H1 (cell line): ENCODE results near the gene NUFIP2. TPM values are rescaled to one million over a fixed set of nuclear protein-coding genes. Genes with fewer than 3 reads are reported as not detected.

Source experiments
- CTCF ChIA-PET: fragments of 300-600 bp; sonication (Branson Sonifier 250); formaldehyde crosslinking; loops from one replicate; lab custom pipeline; 2021; ENCODE audit not compliant: partially characterized antibody; lab: Charles Lee
- POLR2A ChIA-PET: fragments of 300-600 bp; sonication (Branson Sonifier 250); formaldehyde crosslinking; loops from one replicate; lab custom pipeline; 2021; ENCODE audit warnings: inconsistent platforms; ENCODE audit not compliant: partially characterized antibody; lab: Charles Lee
- DNase-seq, 2 experiments: peaks; one replicate each; pipeline versions ENCODE4 v3.0.0 to v3.0.0-alpha.2; 2010 to 2022; ENCODE audit warnings: low spot score in 2 of 2, low read depth in 1 of 2, mixed read lengths in 1 of 2
- FAIRE-seq: peaks from 2 replicates; lab custom pipeline; 2011; peaks lifted over from hg19 to GRCh38; lab: Jason Lieb, UNC
- H2AFZ ChIP-seq: 2 replicates; pipeline ENCODE4 v1.8.1; 2012; ENCODE audit warnings: low read length, inconsistent platforms
- H2AK5ac ChIP-seq: 2 replicates; pipeline ENCODE4 v1.6.1; 2013; ENCODE audit warnings: low read depth, low read length
- H2BK120ac ChIP-seq: replicated peaks from 2 replicates; pipeline ENCODE3; 2013; ENCODE audit warnings: low read depth, low read length, inconsistent platforms
- H2BK12ac ChIP-seq: 2 replicates; pipeline ENCODE4 v1.6.1; 2013; ENCODE audit warnings: low read depth, low read length
- H2BK15ac ChIP-seq: 2 replicates; pipeline ENCODE4 v1.6.1; 2013; ENCODE audit warnings: low read length
- H2BK20ac ChIP-seq: 2 replicates; pipeline ENCODE4 v1.6.1; 2013; ENCODE audit warnings: low read length
- H2BK5ac ChIP-seq: 2 replicates; pipeline ENCODE4 v1.6.1; 2013; ENCODE audit warnings: low read depth, low read length
- H3K14ac ChIP-seq: 2 replicates; pipeline ENCODE4 v1.6.1; 2013; ENCODE audit warnings: inconsistent platforms; ENCODE audit not compliant: insufficient read length
- H3K18ac ChIP-seq: 2 replicates; pipeline ENCODE4 v1.6.1; 2013; ENCODE audit warnings: low read length; ENCODE audit errors: extremely low read depth
- H3K23ac ChIP-seq: 2 replicates; pipeline ENCODE4 v1.6.1; 2013; ENCODE audit warnings: inconsistent platforms; ENCODE audit not compliant: insufficient read length
- H3K23me2 ChIP-seq: 2 replicates; pipeline ENCODE4 v1.6.1; 2013; ENCODE audit warnings: low read depth, low read length
- H3K27ac ChIP-seq: 2 replicates; pipeline ENCODE4 v1.6.1; 2011; ENCODE audit warnings: low read depth, low read length, inconsistent platforms
- H3K27me3 ChIP-seq, 4 experiments: replicated peaks in 1 of 4; 1 replicate in 1 of 4; 2 replicates in 3 of 4; pipeline versions ENCODE4 v1.6.1 to v1.8.1; 2011 to 2013; ENCODE audit warnings: low read length in 3 of 4, mild to moderate bottlenecking in 3 of 4, inconsistent platforms in 2 of 4, mixed read lengths in 2 of 4, moderate library complexity in 1 of 4; ENCODE audit not compliant: control insufficient read depth in 3 of 4, insufficient read depth in 3 of 4; ENCODE audit errors: extremely low read depth in 1 of 4
- H3K36me3 ChIP-seq, 4 experiments: 2 replicates each; pipeline versions ENCODE4 v1.6.1 to v1.8.1; 2011 to 2013; ENCODE audit warnings: mild to moderate bottlenecking in 4 of 4, low read length in 3 of 4, moderate library complexity in 2 of 4, control low read depth in 1 of 4, inconsistent platforms in 1 of 4; ENCODE audit not compliant: insufficient read depth in 4 of 4, control insufficient read depth in 2 of 4
- H3K4ac ChIP-seq: replicated peaks from 2 replicates; pipeline ENCODE3; 2013; ENCODE audit warnings: low read length, low read depth, mixed read lengths, inconsistent platforms; ENCODE audit not compliant: insufficient read length
- H3K4me1 ChIP-seq, 4 experiments: replicated peaks in 1 of 4; 1 replicate in 1 of 4; 2 replicates in 3 of 4; pipeline versions ENCODE4 v1.6.1 to v1.8.1; 2011 to 2013; ENCODE audit warnings: low read length in 3 of 4, inconsistent platforms in 2 of 4, mixed read lengths in 1 of 4; ENCODE audit not compliant: insufficient read depth in 4 of 4, control insufficient read depth in 3 of 4
- H3K4me2 ChIP-seq, 2 experiments: 2 replicates each; pipeline versions ENCODE4 v1.6.1 to v1.8.1; 2011 to 2013; ENCODE audit warnings: low read depth in 2 of 2, low read length in 2 of 2, control low read depth in 1 of 2, inconsistent platforms in 1 of 2, mild to moderate bottlenecking in 1 of 2; ENCODE audit not compliant: insufficient read depth in 1 of 2
- H3K4me3 ChIP-seq, 4 experiments: fragments of 200-600, 300-600 bp in 1 of 4; sonication (generic), shearing (Covaris generic), sonication (Bioruptor Twin) in 1 of 4; 2 replicates each; pipeline versions ENCODE4 v1.5.1 to v1.8.1; 2011 to 2016; ENCODE audit warnings: low read length in 4 of 4, low read depth in 3 of 4, control low read depth in 2 of 4, inconsistent platforms in 2 of 4, mild to moderate bottlenecking in 2 of 4, mixed read lengths in 1 of 4, moderate library complexity in 1 of 4; ENCODE audit not compliant: insufficient read depth in 2 of 4; ENCODE audit errors: extremely low read depth in 1 of 4
- H3K56ac ChIP-seq: replicated peaks from 2 replicates; pipeline ENCODE3; 2013; ENCODE audit warnings: low read depth, mild to moderate bottlenecking, mixed read lengths, low read length, inconsistent platforms; ENCODE audit not compliant: insufficient read length
- H3K79me1 ChIP-seq: 2 replicates; pipeline ENCODE4 v1.6.1; 2013; ENCODE audit warnings: low read depth, low read length, control low read depth
- H3K79me2 ChIP-seq, 2 experiments: 2 replicates each; pipeline versions ENCODE4 v1.6.1 to v1.8.1; 2012 to 2013; ENCODE audit warnings: low read length in 2 of 2, mild to moderate bottlenecking in 2 of 2, inconsistent platforms in 1 of 2; ENCODE audit not compliant: insufficient read depth in 2 of 2, control insufficient read depth in 1 of 2
- H3K9ac ChIP-seq, 4 experiments: replicated peaks in 1 of 4; 1 replicate in 1 of 4; 2 replicates in 3 of 4; pipeline versions ENCODE4 v1.6.1 to v1.8.1; 2011 to 2013; ENCODE audit warnings: low read depth in 3 of 4, low read length in 3 of 4, control low read depth in 2 of 4, mild to moderate bottlenecking in 2 of 4, moderate library complexity in 2 of 4, inconsistent platforms in 1 of 4; ENCODE audit errors: extremely low read depth in 1 of 4
- H3K9me3 ChIP-seq, 2 experiments: 2 replicates each; pipeline versions ENCODE4 v1.6.1 to v1.8.1; 2012 to 2013; ENCODE audit warnings: mild to moderate bottlenecking in 2 of 2, moderate library complexity in 2 of 2, control low read depth in 1 of 2, inconsistent platforms in 1 of 2, low read depth in 1 of 2, low read length in 1 of 2, mixed read lengths in 1 of 2; ENCODE audit not compliant: insufficient read depth in 2 of 2
- H4K20me1 ChIP-seq, 2 experiments: replicated peaks in 1 of 2; 2 replicates each; pipeline versions ENCODE3 to v1.8.1; 2011 to 2013; ENCODE audit warnings: inconsistent platforms in 2 of 2, low read length in 2 of 2, mild to moderate bottlenecking in 1 of 2; ENCODE audit not compliant: insufficient read depth in 2 of 2, control insufficient read depth in 1 of 2
- H4K5ac ChIP-seq: 2 replicates; pipeline ENCODE4 v1.6.1; 2013; ENCODE audit warnings: low read length, low read depth, mixed read lengths, inconsistent platforms; ENCODE audit not compliant: insufficient read length
- H4K8ac ChIP-seq: 2 replicates; pipeline ENCODE4 v1.8.0; 2013; ENCODE audit warnings: mild to moderate bottlenecking, moderate library complexity, low read length, inconsistent platforms; ENCODE audit not compliant: insufficient read depth; ENCODE audit errors: extremely low read depth
- H4K91ac ChIP-seq: replicated peaks from 2 replicates; pipeline ENCODE3; 2013; ENCODE audit warnings: low read length, mixed read lengths, inconsistent platforms; ENCODE audit not compliant: insufficient read length
- HDAC2 ChIP-seq, 2 experiments: fragments of 300-600 bp in 1 of 2; sonication (generic) in 1 of 2; IDR thresholded peaks; 2 replicates each; pipeline ENCODE4 v1.6.1; 2011 to 2012; ENCODE audit warnings: low read depth in 2 of 2, low read length in 2 of 2, mild to moderate bottlenecking in 2 of 2, moderate library complexity in 2 of 2, borderline replicate concordance in 1 of 2, inconsistent platforms in 1 of 2
- KDM1A ChIP-seq: fragments of 200-600, 300-600 bp; sonication (generic); IDR thresholded peaks from 2 replicates; pipeline ENCODE4 v1.7.1; 2016; ENCODE audit warnings: mild to moderate bottlenecking, low read length, borderline replicate concordance
- NRF1 ChIP-seq: IDR thresholded peaks from 2 replicates; pipeline ENCODE4 v1.6.1; 2011; ENCODE audit warnings: mild to moderate bottlenecking, low read depth, low read length, improper control_type of control experiment
- WGBS, 2 experiments: shearing (Covaris generic) in 1 of 2; methylation state at CpG; one replicate each; pipeline versions ENCODE4 v1.1.6 to v1.1.7; 2013 to 2015; ENCODE audit warnings: low lambda C conversion rate in 2 of 2, mixed read lengths in 2 of 2, inconsistent platforms in 1 of 2, low coverage in 1 of 2, missing lambda C conversion rate in 1 of 2; ENCODE audit not compliant: insufficient replicate concordance in 2 of 2, insufficient coverage in 1 of 2, insufficient read length in 1 of 2; ENCODE audit errors: extremely low coverage in 1 of 2, missing lambda C conversion rate in 1 of 2; 5-methylcytosine and 5-hydroxymethylcytosine counted together
- polyA plus RNA-seq, 7 experiments: library from polyadenylated mRNA; depleted of rRNA in 3 of 7; stranded (reverse) in 5 of 7; unstranded in 2 of 7; fragments of >200 nt in 5 of 7; fragments of 200-250 nt in 2 of 7; gene quantifications; 1 replicate in 5 of 7; 2 replicates in 1 of 7; 4 replicates in 1 of 7; pipeline versions ENCODE4 v1.2.1 to v1.2.3, GENCODE V29; 2011 to 2013; ENCODE audit warnings: missing spikeins in 2 of 7, mixed read lengths in 2 of 7
- total RNA-seq: library from RNA; stranded (reverse); fragmentation: NEBNext Ultra II Directional; extraction: Animal tissue kit (Norgen Biotek cat#: 25700); gene quantifications from 2 replicates; pipeline ENCODE4 v1.2.1, GENCODE V29; 2021

The NUFIP2 gene
- total and polyA plus RNA-seq, 2 of the 8 experiments (the other 6 are each of a cell fraction or from before 2014, with no cell fraction given), result 65.9 to 118 TPM

DNA sequence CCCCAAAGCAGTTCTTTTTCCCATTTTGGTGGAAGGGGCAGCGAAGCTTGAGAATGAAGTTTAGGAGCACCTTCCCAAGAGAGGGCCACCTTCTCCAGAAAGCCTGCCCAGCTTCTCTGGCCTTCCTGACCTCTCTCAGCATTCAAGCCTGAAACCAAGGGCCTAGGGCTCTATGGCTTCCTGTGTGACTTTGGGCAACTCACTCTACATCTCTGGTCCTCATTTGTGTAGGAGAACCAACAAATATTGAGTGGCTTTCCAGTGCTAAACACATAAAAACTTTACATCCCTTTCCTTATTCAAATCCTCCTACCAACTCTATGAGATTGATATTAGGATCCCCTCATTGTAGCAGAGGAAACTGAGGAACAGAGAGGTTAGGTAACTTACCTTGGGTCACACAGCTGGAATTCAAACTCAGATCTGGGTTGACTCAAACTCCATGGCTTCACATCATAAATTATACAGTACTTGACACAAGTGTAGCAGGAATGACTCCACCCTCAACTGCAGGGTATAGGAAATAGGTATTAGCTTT lies 81.8 kb downstream of the NUFIP2 start:
- POLR2A ChIA-PET, result interaction anchor here (0.6 kb wide), 1 partner anchor 64 kb away, joined by 3 read pairs; no protein-coding TSS in a partner anchor
- no peaks in the 10 kb centered on the region for H4K20me1 ChIP-seq
- H3K4ac ChIP-seq, result no peak overlapping the region
- no peak overlapping the region for H4K8ac ChIP-seq
- no peak overlapping the region for H3K4me2 ChIP-seq
- no peaks in the 10 kb centered on the region for H3K79me1 ChIP-seq
- H3K27me3 ChIP-seq, result no peaks in the 10 kb centered on the region
- no peak overlapping the region for H2AK5ac ChIP-seq
- H3K9me3 ChIP-seq, result no peaks in the 10 kb centered on the region
- 100% methylated on average over 1 of the region's 1 CpG; no CpG with 5 or more reads in 1 of the 2 experiments for WGBS, 2 experiments
- no peak overlapping the region for H3K14ac ChIP-seq
- H3K79me2 ChIP-seq, result no peaks in the 10 kb centered on the region
- no peak overlapping the region for H3K27ac ChIP-seq
- CTCF ChIA-PET, result interaction anchor here (0.6 to 18.3 kb wide), 10 partner anchors 8 to 280 kb away, joined by 3 to 333 read pairs (median 5); partner anchors contain the start of gene MYO18A
- no peak overlapping the region for H4K91ac ChIP-seq
- no peak overlapping the region for H4K5ac ChIP-seq
- no peaks in the 10 kb centered on the region; the same call in 1 of the 2 replicates for H3K23me2 ChIP-seq
- H2BK12ac ChIP-seq, result no peak overlapping the region
- H3K23ac ChIP-seq, result no peak overlapping the region
- no peak overlapping the region for H2AFZ ChIP-seq
- H3K56ac ChIP-seq, result no peak overlapping the region
- H2BK15ac ChIP-seq, result no peak overlapping the region
- no peak overlapping the region for H3K18ac ChIP-seq
- no peak overlapping the region for H2BK20ac ChIP-seq
- peaks cover 0 to 7% (median 3%) of the 10 kb centered on the region in 4 experiments; a peak in 6 of 7 replicates for H3K4me1 ChIP-seq
- no peak overlapping the region for H2BK5ac ChIP-seq
- no peak overlapping the region for H3K9ac ChIP-seq
- H2BK120ac ChIP-seq, result no peak overlapping the region
- TF ChIP-seq NRF1, result no peak
- peak in 1 of 2 experiments; percentile 89; a peak in 1 of 4 replicates for TF ChIP-seq HDAC2 (IDR thresholded peaks at IDR 0.05; ENCODE audit: borderline replicate concordance in 1 of 2, low read depth in 2 of 2, low read length in 2 of 2)
- peak; percentile 97 for TF ChIP-seq KDM1A
- TF ChIP-seq, all 59 proteins: peak for 2
- FAIRE-seq (no peak), DNase-seq (no peak)
- no peak overlapping the region for H3K4me3 ChIP-seq
- no peaks in the 10 kb centered on the region for H3K36me3 ChIP-seq
